Ishikawa (cell line): ENCODE measurements around the gene BCAP31.

Source experiments
- CEBPB ChIP-seq: IDR thresholded peaks from 2 replicates; pipeline ENCODE4 v1.6.1; 2012
- CREB1 ChIP-seq: IDR thresholded peaks from 2 replicates; pipeline ENCODE4 v1.6.1; 2012; ENCODE audit warnings: low read depth
- EP300 ChIP-seq: IDR thresholded peaks from 2 replicates; pipeline ENCODE4 v1.6.1; 2012; ENCODE audit warnings: borderline replicate concordance
- FOXM1 ChIP-seq: IDR thresholded peaks from 2 replicates; pipeline ENCODE4 v1.6.1; 2012; ENCODE audit warnings: low read depth, borderline replicate concordance
- MAX ChIP-seq: IDR thresholded peaks from 2 replicates; pipeline ENCODE4 v1.6.1; 2012
- NFIC ChIP-seq: IDR thresholded peaks from 2 replicates; pipeline ENCODE4 v1.6.1; 2012
- RAD21 ChIP-seq: IDR thresholded peaks from 2 replicates; pipeline ENCODE4 v1.6.1; 2012; ENCODE audit warnings: low read depth
- REST ChIP-seq: IDR thresholded peaks from 2 replicates; pipeline ENCODE4 v1.6.1; 2012; ENCODE audit warnings: low read depth, mild to moderate bottlenecking
- TAF1 ChIP-seq: IDR thresholded peaks from 2 replicates; pipeline ENCODE4 v1.6.1; 2012; ENCODE audit warnings: low read depth, mild to moderate bottlenecking
- TCF12 ChIP-seq: IDR thresholded peaks from 2 replicates; pipeline ENCODE4 v1.6.1; 2012; ENCODE audit warnings: low read depth
- TEAD4 ChIP-seq: IDR thresholded peaks from 2 replicates; pipeline ENCODE4 v1.6.1; 2012
- YY1 ChIP-seq: IDR thresholded peaks from 2 replicates; pipeline ENCODE4 v1.6.1; 2012; ENCODE audit warnings: low read depth
- ZBTB7A ChIP-seq: IDR thresholded peaks from 2 replicates; pipeline ENCODE4 v1.6.1; 2012; ENCODE audit warnings: low read depth

DNA sequence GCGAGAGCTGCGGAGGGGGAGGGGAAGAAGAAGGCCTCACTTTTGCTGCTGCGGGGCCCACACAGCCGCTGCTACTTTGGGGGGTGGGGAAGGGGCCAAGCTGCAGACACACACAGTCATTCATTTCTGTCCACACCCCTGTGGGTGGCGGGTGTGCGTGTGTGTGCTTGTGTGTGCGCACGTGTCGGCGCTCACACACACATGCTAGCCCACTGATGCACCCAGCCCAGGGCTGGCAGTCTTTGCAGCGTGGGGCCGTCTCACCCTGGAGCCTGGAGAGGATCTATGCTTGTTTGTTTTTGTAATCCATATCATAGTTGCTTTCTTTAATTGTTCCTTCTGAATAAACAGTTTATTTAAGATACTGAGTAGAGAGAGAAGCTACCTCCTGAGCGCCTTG lies 73.2 kb downstream of the BCAP31 start:
- TF ChIP-seq EP300 (no peak), ZBTB7A (no peak), FOXM1 (no peak), RAD21 (no peak), NFIC (no peak), TCF12 (no peak), REST (no peak), MAX (no peak), YY1 (no peak), CREB1 (no peak), TAF1 (no peak), TEAD4 (no peak), CEBPB (no peak)
